Lung (tissue), 12 donors: ENCODE measurements around the gene CHMP2B. TPM values are rescaled to one million over a fixed set of nuclear protein-coding genes. Genes with fewer than 3 reads are reported as not detected.

ENCODE experiments used
- ATAC-seq: fragments of 200-7000 bp; cut with Tn5 transposase; one replicate; pipeline ENCODE4 v1.9.1; 2020; ENCODE audit warnings: moderate number of reproducible peaks; ENCODE audit not compliant: insufficient read depth, low FRiP score
- DNase-seq, 3 donors: peaks; one replicate each; pipeline ENCODE4 v3.0.0-alpha.2; 2013 to 2017
- H3K27ac ChIP-seq, 2 donors: one replicate each; pipeline ENCODE4 v1.5.1; 2013; ENCODE audit warnings: mild to moderate bottlenecking in 2 of 2, moderate library complexity in 2 of 2, control low read depth in 1 of 2, inconsistent platforms in 1 of 2, low read depth in 1 of 2, low read length in 1 of 2
- H3K27me3 ChIP-seq, 3 donors: one replicate each; pipeline ENCODE4 v1.5.1; 2013; ENCODE audit warnings: low read length in 2 of 3; ENCODE audit not compliant: control insufficient read depth in 3 of 3, insufficient read depth in 3 of 3
- H3K36me3 ChIP-seq, 4 donors: one replicate each; pipeline ENCODE4 v1.5.1; 2013; ENCODE audit warnings: low read length in 4 of 4, mild to moderate bottlenecking in 1 of 4, moderate library complexity in 1 of 4; ENCODE audit not compliant: control insufficient read depth in 4 of 4, insufficient read depth in 4 of 4
- H3K4me1 ChIP-seq, 5 donors: one replicate each; pipeline ENCODE4 v1.5.1; 2013; ENCODE audit warnings: low read length in 5 of 5, mild to moderate bottlenecking in 2 of 5, moderate library complexity in 1 of 5; ENCODE audit not compliant: control insufficient read depth in 5 of 5, insufficient read depth in 5 of 5
- H3K4me3 ChIP-seq: one replicate; pipeline ENCODE4 v1.5.1; 2013; ENCODE audit warnings: mild to moderate bottlenecking, control low read depth, moderate library complexity
- H3K9ac ChIP-seq, 2 donors: one replicate each; pipeline ENCODE4 v1.5.1; 2013; ENCODE audit warnings: low read length in 2 of 2, control low read depth in 1 of 2; ENCODE audit not compliant: insufficient read depth in 1 of 2
- H3K9me3 ChIP-seq, 4 donors: one replicate each; pipeline ENCODE4 v1.5.1; 2013; ENCODE audit warnings: low read length in 3 of 4, mild to moderate bottlenecking in 1 of 4, moderate library complexity in 1 of 4; ENCODE audit not compliant: control insufficient read depth in 4 of 4, insufficient read depth in 3 of 4
- CTCF ChIP-seq: IDR thresholded peaks from 2 replicates; pipeline ENCODE4 v1.5.1; 2012; ENCODE audit warnings: mild to moderate bottlenecking; ENCODE audit errors: control extremely low read depth, extremely low read depth
- WGBS, 2 donors: extraction: QIAGEN DNeasy Blood & Tissue Kit; methylation state at CpG; one replicate each; pipeline ENCODE4 v1.1.7; 2013; 5-methylcytosine and 5-hydroxymethylcytosine counted together
- polyA plus RNA-seq, 2 donors: library from polyadenylated mRNA; stranded (reverse); fragments of 200-250 nt; gene quantifications; one replicate each; pipeline ENCODE4 v1.2.1, GENCODE V29; 2013
- total RNA-seq, 2 donors: library from RNA; depleted of rRNA in 1 of 2; stranded (reverse); fragments of >200 nt in 1 of 2; gene quantifications; one replicate each; pipeline ENCODE4 v1.2.1, GENCODE V29; 2014 to 2021
- donor health status: control.
- donor health status: control.
- donor health status: Bipolar disorder and iron deficiency.
- donor health status: healthy.
- donor health status: DM: yes; HTN: yes; CAD: no.

CHMP2B gene
- total and polyA plus RNA-seq, 4 donors = 21.9 to 45.1 (median 37.6) TPM

DNA sequence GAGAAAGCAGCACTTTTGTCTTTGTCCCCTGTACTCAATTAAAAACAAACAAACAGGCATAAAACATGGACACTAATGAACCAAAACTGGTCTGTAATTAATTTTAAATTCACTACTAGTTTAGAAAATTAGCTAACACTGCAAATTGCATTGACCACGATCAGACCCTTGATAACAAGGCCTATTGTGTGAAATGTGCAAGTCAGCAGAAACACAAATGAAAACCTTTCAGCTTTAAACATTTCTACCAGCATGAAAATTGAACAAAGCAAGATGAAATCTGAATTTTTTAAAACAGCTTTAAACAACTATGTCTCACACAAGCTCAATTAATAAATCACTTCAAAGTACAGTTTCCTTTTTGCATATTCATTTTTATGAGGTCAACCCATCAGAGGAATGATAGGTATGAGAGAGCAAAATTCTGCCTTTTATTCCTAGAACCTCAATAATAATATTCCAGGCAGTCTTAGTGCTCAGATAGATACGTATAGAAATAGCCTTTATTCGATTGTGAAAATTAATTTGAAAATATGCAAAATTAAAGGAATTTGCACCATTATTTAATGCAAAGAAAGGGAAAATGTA is 27.0 kb upstream of the CHMP2B start:
- DNase-seq = no peak
- Histone ChIP-seq H3K9me3 (peaks cover 0 to 2% (median 0%) of the 10 kb centered on the region in 4 donors), H3K36me3 (no peaks in the 10 kb centered on the region), H3K27ac (no peak overlapping the region), H3K27me3 (no peaks in the 10 kb centered on the region), H3K9ac (no peak overlapping the region), H3K4me1 (no peaks in the 10 kb centered on the region), H3K4me3 (no peak overlapping the region)
- 83 to 90% methylated on average over 3 of the region's 3 CpGs for WGBS, 2 donors
- TF ChIP-seq CTCF = no peak
- ATAC-seq = no peak

- Histone ChIP-seq H3K9me3 (no peaks in the 10 kb centered on the region), H3K27ac (no peak overlapping the region), H3K4me1 (no peaks in the 10 kb centered on the region), H3K27me3 (no peaks in the 10 kb centered on the region), H3K36me3 (no peaks in the 10 kb centered on the region), H3K4me3 (no peak overlapping the region), H3K9ac (no peak overlapping the region)
- no peak for DNase-seq
- 56 to 84% methylated on average over 1 of the region's 1 CpG for WGBS, 2 donors
- no peak for TF ChIP-seq CTCF
- no peak for ATAC-seq
Measured at GRCh38 chr3:87201727-87202126, 25.4 kb upstream of the CHMP2B start.

- Histone ChIP-seq H3K27ac (no peak overlapping the region), H3K9ac (no peak overlapping the region), H3K4me3 (no peak overlapping the region), H3K27me3 (no peaks in the 10 kb centered on the region), H3K4me1 (no peaks in the 10 kb centered on the region), H3K36me3 (no peaks in the 10 kb centered on the region), H3K9me3 (no peaks in the 10 kb centered on the region)
- ATAC-seq (no peak), DNase-seq (no peak)
- TF ChIP-seq CTCF = no peak
- 46 to 72% methylated on average over 1 of the region's 1 CpG for WGBS, 2 donors
Measured at GRCh38 chr3:87203809-87204208, 23.3 kb upstream of the CHMP2B start.

DNA sequence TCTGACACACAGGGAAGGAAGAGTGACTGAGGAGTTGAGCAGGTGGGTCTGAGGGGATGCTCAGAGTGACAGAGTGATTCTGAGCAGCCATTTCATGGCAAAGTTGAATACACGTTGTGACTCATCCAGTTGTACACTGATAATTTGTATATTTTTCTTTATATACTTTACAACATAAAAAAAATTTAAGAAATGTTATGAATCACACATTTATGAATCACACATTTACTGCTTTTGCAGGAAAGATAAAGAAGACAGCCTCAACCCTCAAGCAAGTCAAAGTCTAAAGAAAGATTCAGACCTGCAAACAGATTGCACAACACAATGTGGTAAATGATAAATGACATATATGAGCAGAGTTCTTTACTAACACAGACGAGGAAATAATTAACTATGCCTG is 21.0 kb upstream of the CHMP2B start:
- Histone ChIP-seq H3K27me3 (no peaks in the 10 kb centered on the region), H3K4me3 (no peak overlapping the region), H3K9ac (no peak overlapping the region), H3K27ac (no peak overlapping the region), H3K9me3 (no peaks in the 10 kb centered on the region), H3K4me1 (no peaks in the 10 kb centered on the region), H3K36me3 (no peaks in the 10 kb centered on the region)
- 35 to 42% methylated on average over 2 of the region's 2 CpGs for WGBS, 2 donors
- DNase-seq = no peak
- no peak for TF ChIP-seq CTCF
- no peak for ATAC-seq
